Stimulated activated CD8-positive, alpha-beta memory T cell treated with anti-CD3 and anti-CD28 coated beads, Interleukin-7, amount 100 ng/mL, for 4 hours (primary cell): ENCODE data around the gene THOC5.
A peak's percentile ranks its signal among the peaks of the same experiment; 100 is the strongest.
"Not testable (repeated sequence)": the region's sequence is repeated elsewhere in the genome, so short reads cannot be mapped to it uniquely, and the experiment has no call there.

ENCODE experiments used
- DNase-seq, 2 donors: peaks; one replicate each; pipeline ENCODE4 v3.0.0-alpha.2; 2020; ENCODE audit warnings: low read depth in 2 of 2

THOC5 gene

GRCh38 chr22:29511126-29511862 is 42.3 kb downstream of the THOC5 start:
- DNase-seq, result no peak

GRCh38 chr22:29510542-29510941 is 43.0 kb downstream of the THOC5 start:
- no peak for DNase-seq

- no peak for DNase-seq
Observed at GRCh38 chr22:29509815-29510214, 43.7 kb downstream of the THOC5 start.

- DNase-seq, result no peak
Observed at GRCh38 chr22:29509298-29509697, 44.3 kb downstream of the THOC5 start.

GRCh38 chr22:29503811-29504372 is 49.7 kb downstream of the THOC5 start:
- DNase-seq, result no peak

- DNase-seq, result no peak
Observed at GRCh38 chr22:29499852-29500251, 53.7 kb downstream of the THOC5 start.

GRCh38 chr22:29493636-29494035 is 59.9 kb downstream of the THOC5 start:
- no peak for DNase-seq

GRCh38 chr22:29491012-29491411 is 62.5 kb downstream of the THOC5 start:
- DNase-seq, result no peak

- not testable (repeated sequence) for DNase-seq
Observed at GRCh38 chr22:29489127-29489780, 64.3 kb downstream of the THOC5 start.

- no peak for DNase-seq
Observed at GRCh38 chr22:29487426-29487986, 66.1 kb downstream of the THOC5 start.

GRCh38 chr22:29485448-29485847 is 68.1 kb downstream of the THOC5 start:
- DNase-seq, result no peak

- DNase-seq, result no peak
Observed at GRCh38 chr22:29484642-29485041, 68.9 kb downstream of the THOC5 start.

GRCh38 chr22:29483254-29483653 is 70.3 kb downstream of the THOC5 start:
- no peak for DNase-seq

GRCh38 chr22:29482726-29483125 is 70.8 kb downstream of the THOC5 start:
- no peak for DNase-seq

- no peak for DNase-seq
Observed at GRCh38 chr22:29482253-29482652, 71.3 kb downstream of the THOC5 start.

- no peak for DNase-seq
Observed at GRCh38 chr22:29481265-29482000, 72.1 kb downstream of the THOC5 start.

GRCh38 chr22:29480512-29481264 is 72.9 kb downstream of the THOC5 start:
- peak in 1 of 2 donors; percentile 24 for DNase-seq

- DNase-seq, result no peak
Observed at GRCh38 chr22:29480262-29480511, 73.4 kb downstream of the THOC5 start.

GRCh38 chr22:29479417-29480261 is 73.9 kb downstream of the THOC5 start, which contains the start of gene NEFH:
TSS of gene NEFH (plus strand) at chr22:29480218. CDS start at chr22:29480263, 45 bp downstream.
- no peak for DNase-seq
